Suppressor macrophage treated with lipopolysaccharide for 4 hours (primary cell): Measurements from ENCODE around the gene BMX.

Experiments
- DNase-seq: peaks from one replicate; pipeline ENCODE4 v3.0.0-alpha.2; 2020

Gene BMX

GRCh38 chrX:15576019-15576418, 75.4 kb downstream of the BMX start:
- DNase-seq, result no peak

GRCh38 chrX:15579778-15580747, 79.5 kb downstream of the BMX start:
- no peak for DNase-seq

GRCh38 chrX:15594371-15594770, 93.8 kb downstream of the BMX start:
- no peak for DNase-seq

- no peak for DNase-seq
These were observed 97.4 kb downstream of the BMX start for GRCh38 chrX:15598026-15598425.

GRCh38 chrX:15599461-15599860, 98.9 kb downstream of the BMX start:
- no peak for DNase-seq

- DNase-seq, result no peak
These were observed 99.4 kb downstream of the BMX start for GRCh38 chrX:15600049-15600448.

- no peak for DNase-seq
These were observed 100.1 kb downstream of the BMX start, which contains the start of gene ACE2 for GRCh38 chrX:15600745-15601144. Gene ACE2, minus strand, starts transcription at chrX:15600960. Its CDS starts 49 bp downstream, at chrX:15600911.

GRCh38 chrX:15601932-15602331, 101.3 kb downstream of the BMX start:
- DNase-seq, result no peak

GRCh38 chrX:15602761-15603160, 102.2 kb downstream of the BMX start:
- DNase-seq, result no peak

- DNase-seq, result no peak
These were observed 104.6 kb downstream of the BMX start for GRCh38 chrX:15605226-15605625.
